22Rv1 (cell line): ENCODE results near the gene BPIFB4.

Source experiments
- ZFX ChIP-seq: fragments of 450-650 bp; IDR thresholded peaks from 2 replicates; pipeline ENCODE4 v1.6.1; 2017; ENCODE audit warnings: antibody characterized with exemption, borderline replicate concordance
- TF ChIP-seq, protein P1 (sequence below): fragments of 450-650 bp; IDR thresholded peaks from 2 replicates; pipeline ENCODE4 v1.5.1; 2017; ENCODE audit warnings: mild to moderate bottlenecking

DNA sequence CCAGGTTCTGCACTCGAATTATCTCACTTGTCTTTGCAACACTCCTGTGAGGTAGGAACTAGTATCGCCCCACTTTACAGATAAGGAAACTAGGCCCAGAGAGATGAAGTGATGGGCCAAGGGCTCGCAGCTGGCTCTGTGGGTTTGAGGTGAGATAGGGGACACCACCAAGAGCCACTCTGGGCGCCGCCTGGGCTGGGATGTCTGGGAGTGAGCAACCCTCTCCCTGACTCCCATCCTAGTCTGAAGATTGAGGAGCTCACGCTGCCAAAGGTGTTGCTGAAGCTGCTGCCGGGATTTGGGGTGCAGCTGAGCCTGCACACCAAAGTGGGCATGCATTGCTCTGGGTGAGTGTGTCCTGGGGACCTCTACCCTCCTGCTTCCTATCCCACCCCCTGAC is 20.3 kb upstream of the BPIFB4 start:
- TF ChIP-seq, protein P1, sequence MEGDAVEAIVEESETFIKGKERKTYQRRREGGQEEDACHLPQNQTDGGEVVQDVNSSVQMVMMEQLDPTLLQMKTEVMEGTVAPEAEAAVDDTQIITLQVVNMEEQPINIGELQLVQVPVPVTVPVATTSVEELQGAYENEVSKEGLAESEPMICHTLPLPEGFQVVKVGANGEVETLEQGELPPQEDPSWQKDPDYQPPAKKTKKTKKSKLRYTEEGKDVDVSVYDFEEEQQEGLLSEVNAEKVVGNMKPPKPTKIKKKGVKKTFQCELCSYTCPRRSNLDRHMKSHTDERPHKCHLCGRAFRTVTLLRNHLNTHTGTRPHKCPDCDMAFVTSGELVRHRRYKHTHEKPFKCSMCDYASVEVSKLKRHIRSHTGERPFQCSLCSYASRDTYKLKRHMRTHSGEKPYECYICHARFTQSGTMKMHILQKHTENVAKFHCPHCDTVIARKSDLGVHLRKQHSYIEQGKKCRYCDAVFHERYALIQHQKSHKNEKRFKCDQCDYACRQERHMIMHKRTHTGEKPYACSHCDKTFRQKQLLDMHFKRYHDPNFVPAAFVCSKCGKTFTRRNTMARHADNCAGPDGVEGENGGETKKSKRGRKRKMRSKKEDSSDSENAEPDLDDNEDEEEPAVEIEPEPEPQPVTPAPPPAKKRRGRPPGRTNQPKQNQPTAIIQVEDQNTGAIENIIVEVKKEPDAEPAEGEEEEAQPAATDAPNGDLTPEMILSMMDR = no peak
- TF ChIP-seq ZFX = no peak
